K562 (cell line): ENCODE measurements around the gene ZNF234. TPM values are rescaled to one million over a fixed set of nuclear protein-coding genes. Genes with fewer than 3 reads are reported as not detected.

ENCODE experiments used
- DEAF1 ChIP-seq: fragments of 450-650 bp; formaldehyde crosslinking; IDR thresholded peaks from 2 replicates; pipeline ENCODE4 v1.4.0; 2020; ENCODE audit warnings: mild to moderate bottlenecking, moderate library complexity
- ELF4 ChIP-seq: fragments of 450-650 bp; formaldehyde crosslinking; IDR thresholded peaks from 2 replicates; pipeline ENCODE4 v1.4.0; 2022; ENCODE audit warnings: missing genetic modification characterization
- ESRRA ChIP-seq: fragments of 450-650 bp; IDR thresholded peaks from 2 replicates; pipeline ENCODE4 v1.6.1; 2014; ENCODE audit warnings: low read depth, mild to moderate bottlenecking, moderate library complexity, borderline replicate concordance
- GABPB1 ChIP-seq: sonication (generic); formaldehyde crosslinking; IDR thresholded peaks from 2 replicates; pipeline ENCODE4 v1.8.0; 2022; ENCODE audit warnings: mild to moderate bottlenecking, missing genetic modification reagents
- ZBTB40 ChIP-seq, 2 experiments: fragments of 450-650 bp in 1 of 2; sonication (generic) in 1 of 2; formaldehyde crosslinking in 1 of 2; IDR thresholded peaks; 2 replicates each; pipeline versions ENCODE4 v1.7.1 to v1.9.0; 2016 to 2022; ENCODE audit warnings: inconsistent platforms in 1 of 2, mild to moderate bottlenecking in 1 of 2, missing genetic modification reagents in 1 of 2
- ZNF217 ChIP-seq: sonication (generic); formaldehyde crosslinking; IDR thresholded peaks from 2 replicates; pipeline ENCODE4 v1.8.0; 2022; ENCODE audit warnings: mild to moderate bottlenecking, missing genetic modification reagents
- ZNF280A ChIP-seq: fragments of 450-650 bp; IDR thresholded peaks from 2 replicates; pipeline ENCODE4 v1.6.1; 2018; ENCODE audit warnings: mild to moderate bottlenecking, low read depth; ENCODE audit not compliant: partially characterized antibody
- polyA plus RNA-seq, 8 experiments: library from polyadenylated mRNA; depleted of rRNA in 4 of 8; stranded (reverse) in 5 of 8; unstranded in 3 of 8; fragments of >200 nt; fragmentation: Nextera tagmentation in 2 of 8; fragmentation: Illumina TruSeq in 1 of 8; extraction: Ambion mirVana in 2 of 8; extraction: Trizol in 1 of 8; gene quantifications; 2 replicates each; pipeline versions ENCODE4 v1.2.1 to v1.2.3, GENCODE V29; 2011 to 2014; ENCODE audit warnings: inconsistent platforms in 1 of 8, missing spikeins in 1 of 8
- total RNA-seq, 7 experiments: library from RNA; depleted of rRNA in 6 of 7; stranded (reverse); fragments of >200 nt in 6 of 7; fragmentation: Illumina TruSeq in 2 of 7; extraction: Trizol in 2 of 7; gene quantifications; 2 replicates each; pipeline versions ENCODE4 v1.2.1 to v1.2.3, GENCODE V29; 2011 to 2021; ENCODE audit warnings: low replicate concordance in 1 of 7
- TF ChIP-seq, protein P1 (sequence below): fragments of 450-650 bp; IDR thresholded peaks from 2 replicates; pipeline ENCODE4 v1.6.1; 2016; ENCODE audit warnings: borderline replicate concordance
- TF ChIP-seq, protein P2 (sequence below): fragments of 450-650 bp; IDR thresholded peaks from 2 replicates; pipeline ENCODE4 v1.6.1; 2017; ENCODE audit warnings: antibody characterized with exemption

Gene ZNF234
- total and polyA plus RNA-seq, 9 of the 15 experiments (the other 6 are each of a cell fraction or from before 2014, with no cell fraction given) = 0.82 to 2.9 (median 1.5) TPM

DNA sequence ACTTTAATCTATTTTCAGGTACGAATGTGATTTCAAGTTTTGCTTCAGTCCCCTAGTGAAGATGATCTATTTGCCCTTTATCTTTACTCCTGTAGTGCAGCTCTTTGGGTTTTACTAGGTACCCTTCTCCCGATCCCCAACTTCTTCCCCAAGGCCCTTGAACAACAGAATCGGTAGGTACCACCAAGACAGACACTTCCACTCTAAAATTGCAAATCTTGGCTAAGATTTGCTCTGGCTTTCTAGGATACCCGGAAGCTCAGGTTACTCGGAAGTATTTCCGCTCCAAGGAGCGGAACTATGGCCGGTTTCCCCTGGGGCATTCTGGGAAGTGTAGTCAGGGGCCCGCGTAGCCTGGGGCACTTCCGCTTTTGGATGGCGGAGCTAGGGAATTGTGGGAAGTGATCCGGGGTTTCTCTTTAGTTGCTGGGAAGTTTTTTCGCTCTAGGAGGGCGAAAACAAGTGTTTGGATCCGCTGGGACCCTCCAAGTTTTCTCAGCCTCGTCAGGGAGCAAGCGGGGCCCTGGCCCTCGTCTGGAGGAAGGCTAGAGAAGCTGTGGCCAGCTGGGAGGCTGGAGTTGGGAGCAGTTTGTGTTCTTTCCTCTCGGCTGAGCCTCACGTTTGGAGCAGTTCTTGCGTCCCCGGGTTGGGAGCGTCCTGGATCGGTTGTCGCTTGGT is 65.9 kb downstream of the ZNF234 start (continued):
- TF ChIP-seq ZBTB40 (IDR thresholded peaks at IDR 0.05) (peak; percentile 98), ZBTB40 (CRISPR knock-in tag; IDR thresholded peaks at IDR 0.05) (no peak), ESRRA (0 out of 2 replicates have a peak, but pooled peaks have one; percentile 13), DEAF1 (no peak), GABPB1 (peak; percentile 92), ZNF217 (no peak), ELF4 (CRISPR knock-in tag) (peak; percentile 65), ZNF280A (no peak)
- TF ChIP-seq, protein P1, sequence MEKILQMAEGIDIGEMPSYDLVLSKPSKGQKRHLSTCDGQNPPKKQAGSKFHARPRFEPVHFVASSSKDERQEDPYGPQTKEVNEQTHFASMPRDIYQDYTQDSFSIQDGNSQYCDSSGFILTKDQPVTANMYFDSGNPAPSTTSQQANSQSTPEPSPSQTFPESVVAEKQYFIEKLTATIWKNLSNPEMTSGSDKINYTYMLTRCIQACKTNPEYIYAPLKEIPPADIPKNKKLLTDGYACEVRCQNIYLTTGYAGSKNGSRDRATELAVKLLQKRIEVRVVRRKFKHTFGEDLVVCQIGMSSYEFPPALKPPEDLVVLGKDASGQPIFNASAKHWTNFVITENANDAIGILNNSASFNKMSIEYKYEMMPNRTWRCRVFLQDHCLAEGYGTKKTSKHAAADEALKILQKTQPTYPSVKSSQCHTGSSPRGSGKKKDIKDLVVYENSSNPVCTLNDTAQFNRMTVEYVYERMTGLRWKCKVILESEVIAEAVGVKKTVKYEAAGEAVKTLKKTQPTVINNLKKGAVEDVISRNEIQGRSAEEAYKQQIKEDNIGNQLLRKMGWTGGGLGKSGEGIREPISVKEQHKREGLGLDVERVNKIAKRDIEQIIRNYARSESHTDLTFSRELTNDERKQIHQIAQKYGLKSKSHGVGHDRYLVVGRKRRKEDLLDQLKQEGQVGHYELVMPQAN = no peak
- TF ChIP-seq, protein P2, sequence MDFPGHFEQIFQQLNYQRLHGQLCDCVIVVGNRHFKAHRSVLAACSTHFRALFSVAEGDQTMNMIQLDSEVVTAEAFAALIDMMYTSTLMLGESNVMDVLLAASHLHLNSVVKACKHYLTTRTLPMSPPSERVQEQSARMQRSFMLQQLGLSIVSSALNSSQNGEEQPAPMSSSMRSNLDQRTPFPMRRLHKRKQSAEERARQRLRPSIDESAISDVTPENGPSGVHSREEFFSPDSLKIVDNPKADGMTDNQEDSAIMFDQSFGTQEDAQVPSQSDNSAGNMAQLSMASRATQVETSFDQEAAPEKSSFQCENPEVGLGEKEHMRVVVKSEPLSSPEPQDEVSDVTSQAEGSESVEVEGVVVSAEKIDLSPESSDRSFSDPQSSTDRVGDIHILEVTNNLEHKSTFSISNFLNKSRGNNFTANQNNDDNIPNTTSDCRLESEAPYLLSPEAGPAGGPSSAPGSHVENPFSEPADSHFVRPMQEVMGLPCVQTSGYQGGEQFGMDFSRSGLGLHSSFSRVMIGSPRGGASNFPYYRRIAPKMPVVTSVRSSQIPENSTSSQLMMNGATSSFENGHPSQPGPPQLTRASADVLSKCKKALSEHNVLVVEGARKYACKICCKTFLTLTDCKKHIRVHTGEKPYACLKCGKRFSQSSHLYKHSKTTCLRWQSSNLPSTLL = no peak
